Right lobe of liver (tissue), 6 donors: ENCODE measurements around the gene CD7. TPM values are rescaled to one million over a fixed set of nuclear protein-coding genes. Genes with fewer than 3 reads are reported as not detected.

Experiments used
- ATAC-seq, 4 donors: fragments of 200-7000 bp; cut with Tn5 transposase; one replicate each; pipeline ENCODE4 v1.9.1; 2020; ENCODE audit warnings: mild to moderate bottlenecking in 4 of 4, moderate library complexity in 4 of 4
- DNase-seq, 3 donors: peaks; one replicate each; pipeline ENCODE4 v3.0.0-alpha.2; 2020
- H3K27ac ChIP-seq, 3 donors: fragments of 200-600 bp; one replicate each; pipeline ENCODE4 v1.8.0; 2022
- H3K27me3 ChIP-seq, 2 donors: fragments of 200-600 bp; one replicate each; pipeline ENCODE4 v1.8.0; 2022
- H3K36me3 ChIP-seq, 4 donors: fragments of 200-600 bp; sonication (generic) in 1 of 4; one replicate each; pipeline versions ENCODE4 v1.5.1 to v1.8.0; 2017 to 2022; ENCODE audit warnings: control low read depth in 1 of 4
- H3K4me1 ChIP-seq, 4 donors: fragments of 200-600 bp; sonication (generic) in 1 of 4; one replicate each; pipeline versions ENCODE4 v1.5.1 to v1.8.0; 2017 to 2022; ENCODE audit warnings: control low read depth in 1 of 4
- H3K4me3 ChIP-seq, 3 donors: fragments of 200-600 bp; one replicate each; pipeline ENCODE4 v1.8.0; 2022
- H3K9me3 ChIP-seq, 4 donors: fragments of 200-600 bp; sonication (generic) in 1 of 4; one replicate each; pipeline versions ENCODE4 v1.5.1 to v1.8.0; 2017 to 2022; ENCODE audit warnings: control low read depth in 1 of 4
- CTCF ChIP-seq, 4 donors: fragments of 200-600 bp in 3 of 4; fragments of 450-650 bp in 1 of 4; IDR thresholded peaks; one replicate each; pipeline versions ENCODE4 v1.5.1 to v1.8.0; 2016 to 2022; ENCODE audit warnings: antibody characterized with exemption in 4 of 4, mild to moderate bottlenecking in 2 of 4
- POLR2A ChIP-seq: fragments of 450-650 bp; IDR thresholded peaks from one replicate; pipeline ENCODE4 v1.6.1; 2017; ENCODE audit warnings: antibody characterized with exemption, mild to moderate bottlenecking
- WGBS: methylation state at CpG from one replicate; pipeline ENCODE4 v1.1.6; 2018; ENCODE audit warnings: low coverage, low lambda C conversion rate; ENCODE audit not compliant: insufficient coverage; ENCODE audit errors: missing lambda C conversion rate; 5-methylcytosine and 5-hydroxymethylcytosine counted together
- intact Hi-C, 2 donors: fragments of 100-400 bp; cut with DNase I; formaldehyde crosslinking; loops; one replicate each; pipeline versions ENCODE4 v1.11.2 to v1.14.1; 2022
- total RNA-seq, 6 experiments: library from RNA; depleted of rRNA in 2 of 6; stranded (reverse); fragments of >200 nt in 2 of 6; fragmentation: NEBNext Ultra II Directional in 3 of 6; extraction: Animal tissue kit (Norgen Biotek cat#: 25700) in 3 of 6; gene quantifications; one replicate each; pipeline versions ENCODE4 v1.1.0 to v1.2.4, GENCODE V29; 2016 to 2023
- donor health status: DM: no; HTN: yes; CAD: no.
- donor health status: DM: no; HTN: no; CAD: no.
- donor health status: DM: no; HTN: no; CAD: no.
- donor health status: DM: no; HTN: yes; CAD: no.
- donor health status: DM: no; HTN: yes; CAD: no.

The CD7 gene
- total RNA-seq, 6 experiments from 2014 or later, result 0.31 to 3.2 (median 1.3) TPM

GRCh38 chr17:82315703-82316358 lies 1.6 kb downstream of the CD7 start:
- no peaks in the 10 kb centered on the region for H3K9me3 ChIP-seq
- H3K27ac ChIP-seq, result no peak overlapping the region
- ATAC-seq (peak; percentile 43 to 63 (median 56)), DNase-seq (no peak)
- TF ChIP-seq POLR2A (no peak), CTCF (IDR thresholded peaks at IDR 0.05) (no peak)
- 8% methylated on average over 9 of the region's 36 CpGs for WGBS
- H3K4me1 ChIP-seq, result no peaks in the 10 kb centered on the region
- no peaks in the 10 kb centered on the region for H3K27me3 ChIP-seq
- no peaks in the 10 kb centered on the region for H3K36me3 ChIP-seq
- intact Hi-C loops, result loop anchor here in 1 of 2 donors (5.0 kb wide), 1 partner anchor 79 kb away; no protein-coding TSS in a partner anchor
- no peak overlapping the region for H3K4me3 ChIP-seq

GRCh38 chr17:82314727-82315605 lies 2.4 kb downstream of the CD7 start:
- intact Hi-C loops, result loop anchor here in 1 of 2 donors (5.0 kb wide), 1 partner anchor 78 kb away; no protein-coding TSS in a partner anchor
- no peak for DNase-seq
- ATAC-seq, result peak in 1 of 4 donors; percentile 19
- Histone ChIP-seq H3K4me3 (no peak overlapping the region), H3K4me1 (no peaks in the 10 kb centered on the region), H3K9me3 (no peaks in the 10 kb centered on the region), H3K27ac (no peak overlapping the region), H3K27me3 (no peaks in the 10 kb centered on the region), H3K36me3 (no peaks in the 10 kb centered on the region)
- TF ChIP-seq CTCF (IDR thresholded peaks at IDR 0.05) (no peak), POLR2A (no peak)
- WGBS, result 40% methylated on average over 4 of the region's 32 CpGs

GRCh38 chr17:82314012-82314726 lies 3.2 kb downstream of the CD7 start:
- Histone ChIP-seq H3K27me3 (no peaks in the 10 kb centered on the region), H3K9me3 (no peaks in the 10 kb centered on the region), H3K36me3 (no peaks in the 10 kb centered on the region), H3K4me1 (no peaks in the 10 kb centered on the region), H3K27ac (no peak overlapping the region), H3K4me3 (no peak overlapping the region)
- no peak for ATAC-seq
- WGBS, result 81% methylated on average over 6 of the region's 27 CpGs
- intact Hi-C loops, result no loop called here
- peak in 1 of 3 donors; percentile 16 for DNase-seq
- no peak for TF ChIP-seq POLR2A
- TF ChIP-seq CTCF (IDR thresholded peaks at IDR 0.05), result no peak

GRCh38 chr17:82313195-82314011 lies 4.0 kb downstream of the CD7 start:
- H3K27ac ChIP-seq, result no peak overlapping the region
- H3K36me3 ChIP-seq, result no peaks in the 10 kb centered on the region
- no peaks in the 10 kb centered on the region for H3K9me3 ChIP-seq
- no peak overlapping the region for H3K4me3 ChIP-seq
- TF ChIP-seq POLR2A (no peak), CTCF (IDR thresholded peaks at IDR 0.05) (no peak)
- H3K4me1 ChIP-seq, result no peaks in the 10 kb centered on the region
- DNase-seq (no peak), ATAC-seq (no peak)
- H3K27me3 ChIP-seq, result no peaks in the 10 kb centered on the region
- intact Hi-C loops, result no loop called here
- 84% methylated on average over 23 of the region's 28 CpGs for WGBS
